ENCODE results near the gene FAM193B. TPM values are rescaled to one million over a fixed set of nuclear protein-coding genes. Genes with fewer than 3 reads are reported as not detected.

The FAM193B gene
- total RNA-seq, 1 experiment from 2014 or later = 72.9 TPM

DNA sequence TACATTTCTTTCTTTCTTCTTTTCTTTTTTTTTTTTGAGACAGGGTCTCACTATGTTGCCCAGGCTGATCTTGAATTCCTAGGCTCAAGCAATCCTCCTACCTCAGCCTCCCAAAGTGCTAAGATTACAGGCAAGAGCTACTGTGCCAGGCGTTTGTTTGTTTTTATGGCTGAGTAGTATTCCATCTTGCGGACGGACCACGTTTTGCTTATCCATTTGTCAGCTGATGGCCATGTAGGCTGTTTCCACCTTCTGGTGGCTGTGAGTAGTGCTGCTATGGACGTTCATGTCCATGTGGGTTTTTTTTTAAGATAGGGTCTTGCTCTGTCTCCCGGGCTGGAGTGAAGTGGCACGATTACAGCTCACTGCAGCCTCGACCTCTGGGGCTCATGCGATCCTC lies 47.2 kb downstream of the FAM193B start:
- no peaks in the 10 kb centered on the region for H3K9me3 Mint-ChIP-seq (ENCODE audit: unreplicated experiment)
- H3K9me3 ChIP-seq = no peaks in the 10 kb centered on the region
- intact Hi-C loops (cut with micrococcal nuclease; ENCODE audit: unreplicated experiment) = no loop called here
- BruUV-seq (replicated peaks) = no TSS peak
- TF ChIP-seq, protein P1, sequence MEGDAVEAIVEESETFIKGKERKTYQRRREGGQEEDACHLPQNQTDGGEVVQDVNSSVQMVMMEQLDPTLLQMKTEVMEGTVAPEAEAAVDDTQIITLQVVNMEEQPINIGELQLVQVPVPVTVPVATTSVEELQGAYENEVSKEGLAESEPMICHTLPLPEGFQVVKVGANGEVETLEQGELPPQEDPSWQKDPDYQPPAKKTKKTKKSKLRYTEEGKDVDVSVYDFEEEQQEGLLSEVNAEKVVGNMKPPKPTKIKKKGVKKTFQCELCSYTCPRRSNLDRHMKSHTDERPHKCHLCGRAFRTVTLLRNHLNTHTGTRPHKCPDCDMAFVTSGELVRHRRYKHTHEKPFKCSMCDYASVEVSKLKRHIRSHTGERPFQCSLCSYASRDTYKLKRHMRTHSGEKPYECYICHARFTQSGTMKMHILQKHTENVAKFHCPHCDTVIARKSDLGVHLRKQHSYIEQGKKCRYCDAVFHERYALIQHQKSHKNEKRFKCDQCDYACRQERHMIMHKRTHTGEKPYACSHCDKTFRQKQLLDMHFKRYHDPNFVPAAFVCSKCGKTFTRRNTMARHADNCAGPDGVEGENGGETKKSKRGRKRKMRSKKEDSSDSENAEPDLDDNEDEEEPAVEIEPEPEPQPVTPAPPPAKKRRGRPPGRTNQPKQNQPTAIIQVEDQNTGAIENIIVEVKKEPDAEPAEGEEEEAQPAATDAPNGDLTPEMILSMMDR (IDR thresholded peaks at IDR 0.05; ENCODE audit: insufficient read depth in 1 of 2, low read depth in 1 of 2, low read length in 1 of 2, severe bottlenecking in 1 of 2, unreplicated experiment in 1 of 2) = peak; percentile 0 to 32
- ChIA-PET CTCF (interaction anchor here (0.5 to 1.3 kb wide), 2 partner anchors 10 to 355 kb away, joined by 3 to 4 read pairs; partner anchors contain the start of gene PDLIM7), POLR2A (interaction anchor here (0.7 kb wide), 1 partner anchor 46 kb away, joined by 13 read pairs; no protein-coding TSS in a partner anchor)
- H3K36me3 ChIP-seq (ENCODE audit: control insufficient read depth, insufficient read depth, low read length) = no peaks in the 10 kb centered on the region; the same call in none of the 2 replicates
- no peak for DNase-seq
- H3K36me3 Mint-ChIP-seq (ENCODE audit: insufficient read depth, unreplicated experiment) = peaks cover 22% of the 10 kb centered on the region
- H3K4me1 Mint-ChIP-seq (ENCODE audit: low read depth, unreplicated experiment) = peaks cover 6% of the 10 kb centered on the region
- H3K4me3 ChIP-seq (ENCODE audit: low read depth, low read length) = no peak overlapping the region
- no peaks in the 10 kb centered on the region for H3K4me1 ChIP-seq
- H3K27me3 Mint-ChIP-seq (ENCODE audit: insufficient read depth, unreplicated experiment) = no peaks in the 10 kb centered on the region
- no peaks in the 10 kb centered on the region for H3K27me3 ChIP-seq (replicated peaks; ENCODE audit: control insufficient read depth, insufficient read depth, low read length)
- no peak overlapping the region for H3K4me3 Mint-ChIP-seq (ENCODE audit: unreplicated experiment)
- no peak overlapping the region for H3K27ac Mint-ChIP-seq (ENCODE audit: unreplicated experiment)

DNA sequence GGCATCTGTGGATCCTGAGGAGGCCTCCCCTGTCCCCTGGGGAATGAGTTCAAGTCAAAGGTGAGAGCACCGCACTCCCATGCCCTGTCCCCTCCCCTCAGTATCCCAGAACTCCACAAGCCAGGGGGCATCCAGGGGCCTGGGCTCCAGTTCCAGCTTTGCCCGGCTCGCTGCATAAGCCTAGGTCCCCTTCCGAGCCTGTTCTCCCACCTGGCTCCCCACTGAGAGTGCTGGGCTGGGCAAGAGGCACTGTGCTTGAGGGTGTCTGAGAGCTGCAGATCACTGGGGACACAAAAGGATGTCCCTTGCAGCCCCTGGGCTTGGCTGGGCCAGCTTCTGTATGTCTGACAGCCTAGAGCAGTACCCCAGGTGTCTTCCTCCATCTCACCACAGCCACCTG lies 49.3 kb downstream of the FAM193B start:
- Histone ChIP-seq H3K4me3 (ENCODE audit: low read depth, low read length) (no peak overlapping the region), H3K4me1 (no peaks in the 10 kb centered on the region), H3K27me3 (replicated peaks; ENCODE audit: control insufficient read depth, insufficient read depth, low read length) (no peaks in the 10 kb centered on the region), H3K36me3 (ENCODE audit: control insufficient read depth, insufficient read depth, low read length) (no peaks in the 10 kb centered on the region), H3K9me3 (no peaks in the 10 kb centered on the region)
- Mint-ChIP-seq H3K36me3 (ENCODE audit: insufficient read depth, unreplicated experiment) (peaks cover 9% of the 10 kb centered on the region), H3K9me3 (ENCODE audit: unreplicated experiment) (no peaks in the 10 kb centered on the region), H3K4me1 (ENCODE audit: low read depth, unreplicated experiment) (peaks cover 11% of the 10 kb centered on the region), H3K27ac (ENCODE audit: unreplicated experiment) (no peak overlapping the region), H3K4me3 (ENCODE audit: unreplicated experiment) (no peak overlapping the region), H3K27me3 (ENCODE audit: insufficient read depth, unreplicated experiment) (no peaks in the 10 kb centered on the region)
- BruUV-seq (replicated peaks) = no TSS peak
- intact Hi-C loops (cut with micrococcal nuclease; ENCODE audit: unreplicated experiment) = no loop called here
- no peak for DNase-seq
- POLR2A ChIA-PET = no interaction called here
- CTCF ChIA-PET = no interaction called here
- TF ChIP-seq, protein P1 (IDR thresholded peaks at IDR 0.05; ENCODE audit: insufficient read depth in 1 of 2, low read depth in 1 of 2, low read length in 1 of 2, severe bottlenecking in 1 of 2, unreplicated experiment in 1 of 2) = no peak

DNA sequence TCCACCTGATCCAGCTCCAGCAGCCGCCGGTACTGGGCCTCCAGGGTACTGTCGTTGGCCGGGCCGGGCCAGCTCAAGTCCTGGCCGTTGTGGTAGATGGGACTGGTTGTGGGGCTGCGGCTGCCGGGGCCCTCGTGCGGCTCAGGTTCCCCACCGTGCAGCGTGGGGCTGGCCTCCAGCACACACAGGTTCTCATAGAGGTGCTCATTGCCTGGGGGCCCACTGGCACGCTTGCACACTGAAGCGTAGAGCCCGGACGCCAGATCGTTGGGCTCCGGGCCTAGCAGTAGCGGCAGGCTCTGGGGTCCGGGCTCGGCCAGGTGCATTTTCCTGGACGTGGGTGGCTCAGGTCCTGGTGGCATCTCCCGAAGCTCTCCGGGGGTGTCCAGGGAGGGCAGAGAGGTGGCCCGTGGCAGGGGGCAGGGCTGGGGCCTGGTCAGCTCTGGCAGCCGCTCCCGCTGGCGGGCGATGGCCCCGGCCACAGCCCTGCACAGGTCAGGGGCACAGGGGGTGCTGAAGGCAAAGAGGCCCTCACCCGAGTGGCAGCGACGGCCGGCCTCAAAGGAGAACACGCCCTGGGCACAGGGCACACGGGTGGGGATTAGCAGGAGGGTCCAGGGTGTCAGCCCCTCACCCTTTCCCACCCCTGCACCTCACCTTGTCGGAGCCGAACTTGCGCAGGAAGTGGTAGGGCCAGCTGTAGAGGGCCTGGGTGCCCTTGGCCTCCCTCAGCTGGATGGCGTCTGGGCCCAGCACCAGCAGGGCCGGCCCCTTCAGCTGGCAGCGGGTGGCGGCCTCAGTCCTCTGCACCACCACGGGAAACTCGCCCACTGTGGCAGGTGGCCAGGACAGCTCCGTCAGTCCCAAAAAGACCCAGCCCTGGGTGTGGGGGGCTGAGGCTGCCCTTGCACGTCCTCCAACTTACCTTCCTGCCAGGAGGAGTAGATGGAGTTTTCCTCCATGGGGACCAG lies 50.0 kb downstream of the FAM193B start:
- TF ChIP-seq, protein P1 (IDR thresholded peaks at IDR 0.05; ENCODE audit: insufficient read depth in 1 of 2, low read depth in 1 of 2, low read length in 1 of 2, severe bottlenecking in 1 of 2, unreplicated experiment in 1 of 2) = no peak
- H3K4me3 Mint-ChIP-seq (ENCODE audit: unreplicated experiment) = no peak overlapping the region
- intact Hi-C loops (cut with micrococcal nuclease; ENCODE audit: unreplicated experiment) = no loop called here
- H3K27ac Mint-ChIP-seq (ENCODE audit: unreplicated experiment) = no peak overlapping the region
- no peaks in the 10 kb centered on the region for H3K36me3 ChIP-seq (ENCODE audit: control insufficient read depth, insufficient read depth, low read length)
- H3K36me3 Mint-ChIP-seq (ENCODE audit: insufficient read depth, unreplicated experiment) = peaks cover 4% of the 10 kb centered on the region
- H3K9me3 Mint-ChIP-seq (ENCODE audit: unreplicated experiment) = no peaks in the 10 kb centered on the region
- no peak overlapping the region for H3K4me3 ChIP-seq (ENCODE audit: low read depth, low read length)
- DNase-seq = no peak
- ChIA-PET POLR2A (no interaction called here), CTCF (interaction anchor here (0.6 to 1.6 kb wide), 2 partner anchors 98 to 100 kb away, joined by 4 read pairs; no protein-coding TSS in a partner anchor)
- no peaks in the 10 kb centered on the region for H3K9me3 ChIP-seq
- peaks cover 3% of the 10 kb centered on the region for H3K27me3 Mint-ChIP-seq (ENCODE audit: insufficient read depth, unreplicated experiment)
- peaks cover 7% of the 10 kb centered on the region for H3K4me1 Mint-ChIP-seq (ENCODE audit: low read depth, unreplicated experiment)
- BruUV-seq (replicated peaks) = no TSS peak
- H3K27me3 ChIP-seq (replicated peaks; ENCODE audit: control insufficient read depth, insufficient read depth, low read length) = no peaks in the 10 kb centered on the region
- H3K4me1 ChIP-seq = no peaks in the 10 kb centered on the region

Measured in Caco-2 (cell line).